Measurements from ENCODE around the gene F7.

The F7 gene

GRCh38 chr13:113105032-113105920, at the start of gene F7:
Gene F7 (plus strand): TSS chr13:113105791. CDS start chr13:113105842, 51 bp downstream.
- DNase-seq: no peak
- TF ChIP-seq GATA1 (IDR thresholded peaks at IDR 0.05; ENCODE audit: low read depth, low read length): no peak
- TF ChIP-seq POLR2A (IDR thresholded peaks at IDR 0.05; ENCODE audit: low read length): no peak

- no peak for DNase-seq
- TF ChIP-seq GATA1 (IDR thresholded peaks at IDR 0.05; ENCODE audit: low read depth, low read length): no peak
- TF ChIP-seq POLR2A (IDR thresholded peaks at IDR 0.05; ENCODE audit: low read length): no peak
Measured at GRCh38 chr13:113057084-113057483, 48.5 kb upstream of the F7 start.

GRCh38 chr13:113057559-113057958, 48.0 kb upstream of the F7 start:
- DNase-seq: peak in 1 of 2 experiments; percentile 37

- no peak for TF ChIP-seq POLR2A (IDR thresholded peaks at IDR 0.05; ENCODE audit: low read length)
- no peak for TF ChIP-seq GATA1 (IDR thresholded peaks at IDR 0.05; ENCODE audit: low read depth, low read length)
- peak in 1 of 2 experiments; percentile 24 for DNase-seq
Measured at GRCh38 chr13:113058129-113058987, 47.2 kb upstream of the F7 start.

- TF ChIP-seq GATA1 (IDR thresholded peaks at IDR 0.05; ENCODE audit: low read depth, low read length) (no peak), POLR2A (IDR thresholded peaks at IDR 0.05; ENCODE audit: low read length) (no peak)
- DNase-seq: no peak
Measured at GRCh38 chr13:113058988-113059850, 46.4 kb upstream of the F7 start.

- TF ChIP-seq POLR2A (IDR thresholded peaks at IDR 0.05; ENCODE audit: low read length): no peak
- TF ChIP-seq GATA1 (IDR thresholded peaks at IDR 0.05; ENCODE audit: low read depth, low read length): no peak
- no peak for DNase-seq
Measured at GRCh38 chr13:113059891-113060290, 45.7 kb upstream of the F7 start.

GRCh38 chr13:113060557-113061270, 44.9 kb upstream of the F7 start:
- no peak for DNase-seq

GRCh38 chr13:113061271-113061625, 44.3 kb upstream of the F7 start:
- TF ChIP-seq GATA1 (IDR thresholded peaks at IDR 0.05; ENCODE audit: low read depth, low read length) (no peak), POLR2A (IDR thresholded peaks at IDR 0.05; ENCODE audit: low read length) (no peak)
- DNase-seq: no peak

More at GRCh38 chr13:113060557-113061270, 44.9 kb upstream of the F7 start:
- no peak for TF ChIP-seq GATA1 (IDR thresholded peaks at IDR 0.05; ENCODE audit: low read depth, low read length)
- no peak for TF ChIP-seq POLR2A (IDR thresholded peaks at IDR 0.05; ENCODE audit: low read length)

GRCh38 chr13:113061796-113062425, 43.7 kb upstream of the F7 start:
- no peak for DNase-seq
- no peak for TF ChIP-seq GATA1 (IDR thresholded peaks at IDR 0.05; ENCODE audit: low read depth, low read length)
- no peak for TF ChIP-seq POLR2A (IDR thresholded peaks at IDR 0.05; ENCODE audit: low read length)

GRCh38 chr13:113062691-113063090, 42.9 kb upstream of the F7 start:
- no peak for TF ChIP-seq GATA1 (IDR thresholded peaks at IDR 0.05; ENCODE audit: low read depth, low read length)
- TF ChIP-seq POLR2A (IDR thresholded peaks at IDR 0.05; ENCODE audit: low read length): no peak

GRCh38 chr13:113063091-113063491, 42.5 kb upstream of the F7 start:
- no peak for DNase-seq
- TF ChIP-seq GATA1 (IDR thresholded peaks at IDR 0.05; ENCODE audit: low read depth, low read length) (no peak), POLR2A (IDR thresholded peaks at IDR 0.05; ENCODE audit: low read length) (no peak)

More at GRCh38 chr13:113062691-113063090, 42.9 kb upstream of the F7 start:
- DNase-seq: no peak

GRCh38 chr13:113064000-113064533, 41.5 kb upstream of the F7 start:
- DNase-seq: no peak
- TF ChIP-seq POLR2A (IDR thresholded peaks at IDR 0.05; ENCODE audit: low read length) (no peak), GATA1 (IDR thresholded peaks at IDR 0.05; ENCODE audit: low read depth, low read length) (no peak)
